Stimulated activated CD4-positive, alpha-beta T cell treated with anti-CD3 and anti-CD28 coated beads, Interleukin-15, amount 100 ng/mL, for 48 hours (primary cell): ENCODE results near the gene PPFIA2.
"Not testable (repeated sequence)": the region's sequence is repeated elsewhere in the genome, so short reads cannot be mapped to it uniquely, and the experiment has no call there.

Source experiments
- DNase-seq, 2 donors: peaks; one replicate each; pipeline ENCODE4 v3.0.0-alpha.2; 2020; ENCODE audit warnings: low read depth in 2 of 2

Gene PPFIA2

DNA sequence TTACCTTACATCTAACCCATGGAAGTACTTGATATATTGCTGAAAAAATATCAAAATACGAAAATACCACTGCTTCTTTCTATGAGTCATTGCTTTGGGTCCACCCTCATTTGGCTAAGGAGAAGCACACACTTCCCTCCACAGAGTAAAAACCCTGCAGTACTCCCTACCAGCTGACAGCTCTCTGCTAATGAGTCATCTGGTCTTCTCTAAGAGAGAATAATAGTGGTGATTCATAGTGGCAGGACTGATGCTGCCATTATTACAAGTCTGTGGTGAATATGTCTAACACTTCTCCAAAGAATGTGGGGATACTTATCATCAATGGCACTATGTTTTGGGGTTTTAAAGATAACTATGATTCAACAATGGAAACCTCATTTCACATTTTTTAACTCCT lies 90.7 kb downstream of the PPFIA2 start:
- peak; percentile 1 to 17 for DNase-seq

DNA sequence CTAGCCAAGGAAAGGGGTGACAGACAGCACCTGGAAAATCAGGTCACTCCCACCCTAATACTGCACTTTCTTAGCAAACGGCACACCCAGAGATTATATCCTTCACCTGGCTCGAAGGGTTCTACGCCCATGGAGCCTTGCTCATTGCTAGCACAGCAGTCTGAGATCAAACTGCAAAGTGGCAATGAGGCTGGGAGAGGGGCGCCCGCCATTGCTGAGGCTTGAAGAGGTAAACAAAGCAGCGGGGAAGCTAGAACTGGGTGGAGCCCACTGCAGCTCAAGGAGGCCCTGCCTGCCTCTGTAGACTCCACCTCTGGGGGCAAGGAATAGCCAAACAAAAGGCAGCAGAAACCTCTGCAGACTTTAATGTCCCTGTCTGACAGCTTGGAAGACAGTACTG lies 99.8 kb downstream of the PPFIA2 start:
- DNase-seq = not testable (repeated sequence)

DNA sequence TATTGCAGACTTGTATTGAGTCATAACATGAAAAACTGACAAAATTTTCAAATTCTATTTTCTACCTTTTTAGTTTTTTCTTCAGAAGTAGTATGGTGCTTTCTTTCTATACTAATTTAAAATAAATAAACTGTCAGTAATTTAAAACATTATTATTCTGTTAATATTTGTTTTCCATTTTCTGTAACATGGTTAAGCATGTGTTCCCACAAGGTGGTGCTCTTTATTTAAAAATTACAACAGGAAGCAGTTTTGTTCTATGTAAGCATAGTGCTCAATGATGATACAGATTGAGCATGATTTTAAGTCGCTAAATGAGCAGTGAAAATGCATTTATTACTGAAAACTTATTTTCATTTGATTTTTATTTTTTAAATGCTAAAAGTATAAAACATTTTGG lies 114.6 kb downstream of the PPFIA2 start:
- no peak for DNase-seq

DNA sequence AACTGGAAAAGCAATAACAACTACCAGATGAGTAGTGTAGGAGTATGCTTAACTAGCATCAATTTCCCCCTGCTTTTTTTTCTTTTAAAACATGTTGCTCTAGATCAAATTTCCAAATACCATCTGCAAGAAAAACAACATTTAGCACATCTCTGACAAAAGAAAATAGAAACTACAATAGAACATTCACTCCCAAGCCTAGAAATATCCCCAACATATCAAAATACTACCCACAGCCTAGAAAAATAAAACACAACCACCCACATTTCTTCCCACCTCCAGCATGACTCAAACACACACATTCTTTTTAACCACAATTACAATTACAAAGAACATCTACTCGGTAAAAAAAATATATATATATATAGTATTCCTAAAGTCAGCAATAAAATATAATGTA lies 120.0 kb downstream of the PPFIA2 start:
- DNase-seq = no peak

DNA sequence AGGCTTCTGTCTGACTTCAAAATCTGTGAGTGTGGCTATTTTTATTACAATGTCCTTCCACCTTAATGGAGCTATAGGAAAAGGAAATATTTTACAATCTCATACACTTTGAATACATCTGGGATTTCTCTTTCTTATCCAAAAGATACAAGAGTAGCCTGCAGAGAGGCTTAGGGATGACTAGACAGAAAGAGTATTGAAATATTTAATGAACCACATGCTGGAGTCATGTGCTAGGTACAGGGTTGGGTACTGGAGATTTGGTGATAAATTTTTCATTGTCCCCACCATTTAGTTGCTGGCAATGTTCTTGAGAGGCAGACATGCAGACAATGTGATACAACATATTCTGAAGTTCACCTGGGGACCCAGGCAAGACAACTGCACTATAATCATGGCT lies 126.0 kb downstream of the PPFIA2 start:
- DNase-seq = no peak

DNA sequence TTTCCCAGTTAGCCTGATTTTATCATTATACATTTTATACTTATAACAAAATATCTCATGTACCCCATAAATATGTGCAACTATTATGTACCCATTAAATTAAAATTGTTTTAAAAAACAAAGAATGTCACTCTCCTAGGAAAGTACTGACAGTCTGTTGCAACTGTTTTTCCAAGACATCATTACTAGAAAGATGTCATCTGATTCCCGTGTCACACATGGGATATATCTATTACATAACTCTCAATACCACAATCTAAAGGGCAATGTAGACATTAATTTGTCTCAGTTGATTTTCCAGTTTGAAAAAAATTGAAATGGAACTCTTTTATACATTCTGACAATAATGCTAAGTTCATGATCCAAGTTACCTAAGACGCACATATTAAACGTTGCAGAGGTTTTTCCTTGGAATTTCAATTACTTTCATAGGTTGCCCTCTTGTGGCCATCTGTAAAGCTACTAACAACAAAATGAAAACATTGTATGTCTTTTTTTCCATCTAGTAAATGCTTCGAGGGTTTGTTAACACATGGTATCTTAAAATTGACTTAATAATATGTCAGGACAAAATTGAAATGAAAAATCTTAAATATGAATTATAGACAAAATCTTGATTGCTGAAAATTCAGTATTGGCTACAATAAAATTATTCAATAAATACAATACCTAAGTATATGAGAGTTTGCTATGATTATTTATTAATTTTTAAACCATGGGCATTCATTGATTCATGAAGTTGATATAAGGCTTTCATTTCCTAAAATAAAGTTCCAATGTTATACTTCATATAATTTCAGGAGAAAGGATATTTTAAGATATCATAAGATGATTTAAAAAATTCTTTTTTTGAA lies 131.6 kb downstream of the PPFIA2 start:
- DNase-seq = no peak

DNA sequence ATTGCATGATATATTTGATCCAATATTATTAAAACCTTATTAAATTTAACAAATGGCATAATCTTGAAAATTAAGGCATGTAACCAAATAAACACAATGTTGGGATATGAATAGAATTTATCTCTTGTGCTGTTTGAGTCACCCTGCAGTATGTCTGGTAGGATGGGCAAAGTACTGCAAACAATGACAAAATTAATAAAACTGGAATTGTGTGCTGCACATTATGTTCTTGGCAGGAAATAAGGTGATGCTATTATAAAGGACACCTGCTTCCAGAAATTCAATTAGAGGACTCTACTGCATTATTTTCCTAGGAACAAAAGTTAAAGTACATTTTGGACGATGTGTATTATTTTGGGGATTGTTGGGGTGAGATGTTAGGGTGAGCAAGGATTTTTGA lies 132.7 kb downstream of the PPFIA2 start:
- no peak for DNase-seq

DNA sequence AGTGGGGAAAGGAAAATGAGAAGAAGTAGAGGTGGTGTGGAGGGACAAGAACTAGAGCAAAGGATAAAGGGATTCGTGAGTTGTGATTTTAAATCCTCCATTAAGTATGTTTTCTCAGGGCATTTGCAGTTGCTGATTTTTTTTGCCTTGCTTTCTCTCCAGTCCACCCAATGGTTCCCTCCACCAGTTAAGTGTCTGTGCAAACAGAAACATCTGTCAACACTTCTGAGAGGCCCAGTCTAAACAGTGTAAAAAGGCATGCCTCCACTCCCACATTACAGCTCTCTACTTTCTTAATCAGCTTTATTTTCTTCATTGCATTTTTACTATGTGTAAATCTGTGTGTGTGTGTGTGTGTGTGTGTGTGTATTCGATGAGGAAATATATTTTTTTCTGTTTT lies 141.2 kb downstream of the PPFIA2 start:
- no peak for DNase-seq

DNA sequence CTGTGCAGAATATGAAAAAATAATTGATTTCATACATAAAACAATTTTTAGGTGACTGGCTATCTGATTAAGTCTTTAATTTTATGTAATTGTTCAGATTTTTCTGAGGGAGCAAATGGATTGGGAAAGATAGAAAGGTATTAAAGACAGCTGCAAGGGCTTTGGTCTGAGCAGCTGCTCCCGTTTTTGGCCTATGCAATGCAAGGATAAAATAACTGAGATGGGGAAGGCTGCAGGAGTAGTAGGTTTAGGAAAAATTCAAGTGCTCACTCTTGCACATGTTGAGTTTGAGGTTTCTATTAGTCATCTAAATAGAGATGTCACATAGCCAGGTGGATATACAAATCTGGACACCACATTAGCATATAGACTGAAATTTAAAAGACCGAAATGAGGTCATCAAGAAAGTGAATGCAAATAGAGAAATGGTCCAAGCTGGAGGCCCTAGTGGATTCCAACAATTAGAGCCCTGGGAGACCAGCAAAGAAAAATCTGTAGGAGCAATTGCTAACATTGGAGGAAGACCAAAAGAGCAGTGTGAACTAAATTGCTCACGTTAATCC lies 144.0 kb downstream of the PPFIA2 start:
- DNase-seq = no peak

DNA sequence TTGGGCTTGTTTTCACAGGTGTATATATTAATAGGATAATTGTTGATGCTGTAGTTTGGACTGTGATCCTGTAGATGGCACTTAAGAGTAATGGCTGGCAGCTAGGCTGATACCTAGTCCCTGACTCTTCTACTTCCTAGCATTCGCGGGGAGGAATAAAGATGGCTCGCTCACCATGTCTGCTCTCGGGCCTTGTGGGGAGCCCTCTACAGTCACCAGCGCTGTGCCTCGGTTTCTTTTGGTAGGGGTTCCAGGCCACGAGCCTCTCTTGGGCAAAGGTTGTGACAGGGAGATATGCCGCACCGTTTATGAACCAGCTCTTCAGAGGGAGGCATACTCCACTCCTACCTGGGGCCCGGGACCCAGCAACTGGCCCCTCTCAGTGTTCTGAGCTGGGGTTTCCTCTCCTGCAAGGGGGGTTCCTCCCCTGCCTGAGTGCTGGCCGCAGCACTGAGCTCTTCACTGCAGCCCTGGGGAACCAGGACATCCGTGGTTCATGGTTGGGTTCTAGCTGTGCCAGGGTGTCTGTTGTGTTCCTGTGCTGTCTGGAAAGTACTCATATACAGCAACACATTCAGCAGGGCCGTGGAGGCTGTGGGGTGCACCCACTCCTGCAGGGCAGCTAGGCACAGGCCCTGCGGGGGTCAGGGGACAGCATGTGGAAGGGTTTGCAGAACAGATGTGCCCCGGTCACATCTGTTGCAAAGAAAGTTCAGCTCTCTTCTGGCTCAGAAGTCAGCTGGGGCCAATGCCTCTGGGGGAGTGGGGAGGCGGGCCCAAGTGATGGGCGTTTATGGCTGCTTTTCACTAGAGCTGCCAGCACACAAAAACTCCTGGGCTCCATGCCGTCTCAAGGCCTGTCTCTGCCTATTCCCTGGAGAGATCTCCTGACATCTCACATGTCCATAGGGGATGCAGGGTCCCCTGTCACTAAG lies 147.9 kb downstream of the PPFIA2 start:
- no peak for DNase-seq

DNA sequence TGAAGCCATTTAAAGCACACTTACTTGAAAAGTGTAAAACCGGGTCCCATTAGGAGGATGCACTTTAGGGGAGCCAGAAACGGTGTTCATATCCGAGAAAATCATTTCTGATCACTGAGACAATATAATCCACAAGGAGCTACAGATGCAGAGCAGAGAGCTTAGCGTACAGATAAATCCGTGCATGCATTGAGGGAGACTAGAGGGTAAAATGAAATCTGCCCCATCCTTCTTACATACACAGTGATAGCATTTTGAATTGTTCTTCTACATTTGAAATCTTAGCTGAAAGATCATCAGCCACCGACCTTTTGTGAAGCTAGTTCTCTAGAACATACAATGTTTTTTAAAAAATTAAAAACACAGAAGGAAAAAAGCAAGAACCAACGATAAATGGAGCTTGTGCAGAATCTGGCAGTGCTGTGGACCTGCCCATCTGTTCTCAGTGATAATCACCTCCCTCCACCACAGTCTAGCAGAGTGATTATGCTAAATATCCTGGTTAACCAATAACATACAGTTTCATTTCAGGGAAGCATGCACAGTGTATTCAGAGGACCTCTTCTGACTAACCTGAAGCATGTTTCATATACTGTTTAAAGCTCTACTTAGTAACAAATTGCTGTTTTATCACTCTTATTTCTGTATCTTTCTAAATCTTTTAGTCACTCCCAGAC lies 161.1 kb downstream of the PPFIA2 start:
- no peak for DNase-seq

DNA sequence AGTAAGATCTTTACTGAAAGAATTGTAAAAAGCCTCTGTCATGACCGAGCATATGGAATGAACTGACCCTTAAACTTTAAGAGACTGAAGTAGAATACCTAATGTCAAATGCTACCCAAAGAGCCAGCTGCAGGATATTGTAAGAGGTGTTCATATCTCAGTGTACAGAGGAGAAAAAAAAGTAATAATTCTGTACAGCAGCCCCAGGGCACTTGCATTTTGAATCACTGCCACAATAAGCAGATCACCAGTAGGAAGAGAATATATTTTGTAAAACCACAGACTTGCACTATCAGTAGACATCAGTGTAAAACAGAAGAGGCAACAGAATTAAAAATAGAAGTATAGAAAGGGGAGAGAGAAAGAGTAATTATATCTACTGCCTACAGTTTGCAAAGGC lies 162.6 kb downstream of the PPFIA2 start:
- no peak for DNase-seq

DNA sequence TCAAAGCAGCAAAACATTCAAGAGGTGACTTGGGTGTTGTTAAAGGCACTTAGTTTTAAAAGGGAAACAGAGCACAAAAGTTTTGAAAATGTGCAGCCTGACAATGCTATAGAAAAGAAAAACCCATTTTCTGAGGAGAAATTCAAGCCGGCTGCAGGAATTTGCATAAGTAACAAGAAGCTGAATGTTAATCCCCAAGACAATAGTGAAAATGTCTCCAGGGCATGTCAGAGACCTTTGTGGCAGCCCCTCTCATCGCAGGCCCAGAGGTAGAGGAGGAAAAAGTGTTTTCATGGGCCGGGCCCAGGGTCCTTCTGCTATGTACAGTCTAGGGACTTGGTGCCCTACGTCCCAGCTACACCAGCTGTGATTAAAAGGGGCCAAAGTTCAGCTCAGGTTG lies 167.9 kb downstream of the PPFIA2 start:
- no peak for DNase-seq

DNA sequence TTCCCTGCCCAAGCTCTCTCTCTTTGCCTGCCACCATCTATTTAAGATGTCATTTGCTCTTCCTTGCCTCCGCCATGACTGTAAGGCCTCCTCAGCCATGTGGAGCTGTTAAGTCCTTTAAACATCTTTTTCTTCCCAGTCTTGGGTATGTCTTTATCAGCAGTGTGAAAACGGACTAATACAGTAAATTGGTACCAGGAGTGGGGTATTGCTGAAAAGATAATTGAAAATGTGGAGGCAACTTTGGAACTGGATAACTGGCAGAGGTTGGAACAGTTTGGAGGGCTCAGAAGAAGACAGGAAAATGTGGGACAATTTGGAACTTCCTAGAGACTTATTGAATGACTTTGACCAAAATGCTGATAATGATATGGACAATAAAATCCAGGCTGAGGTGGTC lies 168.4 kb downstream of the PPFIA2 start:
- not testable (repeated sequence) for DNase-seq

DNA sequence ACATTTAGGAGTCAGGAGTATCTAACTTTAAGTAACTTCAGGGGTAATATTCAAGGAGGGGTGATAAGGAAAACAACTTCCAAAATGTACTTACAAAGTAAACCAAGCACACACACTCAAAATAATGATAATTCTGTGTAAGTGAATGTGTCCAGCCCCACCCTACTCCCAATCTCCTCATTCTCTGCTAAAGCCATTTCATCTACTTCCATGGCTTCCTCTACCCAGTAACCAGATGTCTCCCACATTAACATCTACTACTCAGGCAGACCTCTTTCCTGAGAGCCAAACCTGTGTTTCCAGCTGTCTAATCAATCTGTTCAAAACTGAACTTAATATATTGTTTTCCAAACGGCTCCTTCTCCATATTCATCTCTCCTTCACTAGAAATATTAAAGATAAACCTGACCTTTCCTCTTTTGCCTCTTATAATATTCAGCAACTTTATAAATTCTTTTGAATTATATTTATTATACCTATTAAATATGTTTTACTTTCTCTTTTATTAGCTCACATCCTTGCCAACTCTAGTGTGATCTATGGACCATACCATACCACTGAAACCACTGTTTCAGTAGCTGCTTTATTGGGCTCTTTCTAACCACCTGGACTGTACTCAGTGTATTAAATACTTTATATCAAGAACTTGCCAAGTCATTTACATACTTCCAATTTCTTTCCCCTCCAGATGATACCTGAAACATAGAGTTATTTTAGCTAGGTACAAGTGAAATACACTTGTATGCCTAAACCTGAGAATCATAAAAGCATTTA lies 170.7 kb downstream of the PPFIA2 start:
- no peak for DNase-seq

DNA sequence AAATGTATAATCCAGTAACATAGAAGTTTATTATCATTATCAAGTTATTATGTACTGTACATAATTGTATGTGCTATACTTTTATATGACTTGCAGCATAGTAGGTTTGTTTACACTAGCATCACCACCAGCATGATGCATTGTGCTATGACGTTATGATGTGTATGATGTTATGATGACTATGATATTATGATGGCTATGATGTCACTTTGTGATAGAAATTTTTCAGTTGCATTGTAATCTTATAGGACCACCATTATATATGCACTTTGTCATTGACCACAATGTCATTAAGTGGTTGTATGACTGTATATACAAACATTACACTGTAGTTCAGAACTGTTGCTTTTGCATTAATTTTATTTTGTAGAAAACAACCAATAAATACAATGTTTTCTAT lies 173.4 kb downstream of the PPFIA2 start:
- no peak for DNase-seq

DNA sequence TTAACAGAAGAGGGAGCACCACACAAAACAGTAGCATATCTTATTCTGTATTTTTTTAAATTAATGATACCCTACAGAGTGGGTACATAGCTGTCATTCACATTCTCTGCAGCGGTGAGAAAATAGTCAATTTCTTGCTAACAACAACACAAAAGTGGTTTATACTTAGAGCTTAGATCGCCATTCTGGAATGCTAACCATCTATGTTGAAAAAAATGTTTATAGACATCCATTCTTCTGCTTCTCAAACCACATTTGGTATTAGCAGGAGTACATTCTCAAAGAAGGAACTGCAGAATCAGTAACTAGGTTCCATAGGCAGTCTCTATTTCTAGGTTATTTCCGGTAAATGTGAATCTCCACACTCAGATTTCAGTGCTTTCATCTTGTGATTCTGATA lies 185.9 kb downstream of the PPFIA2 start:
- DNase-seq = no peak

DNA sequence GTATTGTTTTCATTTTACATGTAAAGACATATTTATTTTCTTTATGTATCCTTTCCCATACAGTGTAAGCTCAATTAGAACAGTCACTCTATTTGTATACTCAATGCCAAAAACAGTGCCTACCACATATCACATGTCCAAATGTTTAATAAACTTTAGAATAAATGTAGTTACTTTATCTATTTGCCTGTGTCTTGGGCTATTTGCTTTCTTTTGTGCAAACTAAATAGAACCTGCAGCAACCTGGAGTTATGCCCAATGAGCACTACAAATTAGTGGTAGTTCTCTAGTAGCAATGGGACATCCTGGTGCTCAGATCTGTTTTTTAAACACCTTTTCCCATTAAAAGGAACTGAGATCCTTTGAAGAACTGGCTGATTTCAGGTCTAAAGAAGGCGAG lies 186.7 kb downstream of the PPFIA2 start:
- DNase-seq = no peak

DNA sequence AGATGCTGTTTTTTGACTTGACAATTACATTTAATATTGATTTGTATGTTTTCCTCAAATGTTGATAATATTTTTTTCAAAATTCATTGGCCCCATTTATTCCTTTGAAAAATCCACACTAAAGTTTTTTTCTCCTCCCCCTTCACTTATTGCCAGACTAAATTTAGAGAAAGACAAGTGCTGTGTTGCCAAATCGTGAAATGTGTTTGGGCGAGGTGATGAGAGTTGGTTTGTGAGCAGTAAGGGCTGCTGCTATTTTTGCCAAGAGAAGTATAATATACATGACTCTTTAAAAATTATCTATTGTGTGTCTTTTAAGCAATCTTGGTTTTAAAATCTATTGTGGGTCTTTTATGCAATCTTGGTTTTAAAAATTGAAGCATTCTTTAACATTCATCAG lies 188.9 kb downstream of the PPFIA2 start:
- DNase-seq = no peak

DNA sequence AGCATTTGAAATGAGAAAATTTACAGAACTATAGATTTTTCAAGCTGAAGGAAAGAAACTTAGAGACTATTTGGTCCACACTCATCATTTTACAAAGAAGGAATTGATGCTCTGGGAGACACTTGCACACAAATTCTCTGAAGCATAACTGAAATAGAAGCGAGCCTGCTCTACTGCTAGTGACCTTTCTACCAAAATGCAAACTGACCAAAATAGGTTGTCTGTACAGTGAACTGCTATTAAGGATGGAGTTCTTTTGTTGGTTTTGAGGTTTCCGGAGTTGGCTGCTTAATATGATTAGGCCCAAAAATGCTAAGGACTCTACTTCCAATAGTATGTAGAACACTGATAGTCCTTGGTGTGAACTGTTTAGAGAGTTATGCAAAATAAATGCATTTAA lies 194.9 kb downstream of the PPFIA2 start:
- DNase-seq = no peak

DNA sequence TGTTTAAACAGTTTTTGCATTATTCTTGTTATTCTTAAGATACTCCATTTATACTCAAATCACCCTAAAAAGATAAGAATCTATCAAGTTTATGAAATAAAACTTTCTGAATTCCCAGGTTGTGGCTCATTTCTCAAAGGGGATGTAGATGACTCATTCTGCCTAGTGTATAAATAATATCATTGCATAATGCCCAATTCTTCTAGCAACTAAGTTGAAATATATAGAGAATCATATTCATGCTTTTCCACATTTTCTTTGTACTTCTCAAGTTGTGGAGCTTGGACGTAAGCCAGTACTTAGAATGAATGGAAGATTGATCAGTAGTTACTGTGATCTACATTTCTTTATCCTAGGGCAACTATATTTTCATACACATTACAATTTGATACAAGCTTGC lies 201.1 kb downstream of the PPFIA2 start:
- DNase-seq = no peak
